Tibial artery (tissue), 4 donors: ENCODE data around the gene SRCIN1.

Experiments used
- DNase-seq, 2 donors: peaks; one replicate each; pipeline ENCODE4 v3.0.0-alpha.2; 2019
- H3K27ac ChIP-seq, 2 donors: fragments of 200-600 bp; sonication (generic) in 1 of 2; 1 replicate in 1 of 2; 2 replicates in 1 of 2; pipeline ENCODE4 v1.5.1; 2018 to 2019; ENCODE audit warnings: mild to moderate bottlenecking in 1 of 2
- H3K27me3 ChIP-seq, 2 donors: fragments of 200-600 bp; sonication (generic) in 1 of 2; one replicate each; pipeline versions ENCODE4 v1.5.1 to v1.6.0; 2016 to 2019
- H3K36me3 ChIP-seq, 3 donors: fragments of 200-600 bp; sonication (generic) in 2 of 3; one replicate each; pipeline ENCODE4 v1.5.1; 2016 to 2019; ENCODE audit warnings: mild to moderate bottlenecking in 2 of 3
- H3K4me1 ChIP-seq, 4 donors: fragments of 200-600 bp; sonication (generic) in 2 of 4; 1 replicate in 3 of 4; 2 replicates in 1 of 4; pipeline ENCODE4 v1.5.1; 2016 to 2019
- H3K4me3 ChIP-seq, 2 donors: fragments of 200-600 bp; sonication (generic) in 1 of 2; 1 replicate in 1 of 2; 2 replicates in 1 of 2; pipeline ENCODE4 v1.5.1; 2018 to 2019; ENCODE audit warnings: mild to moderate bottlenecking in 2 of 2
- H3K9me3 ChIP-seq, 3 donors: fragments of 200-600 bp; sonication (generic) in 1 of 3; one replicate each; pipeline ENCODE4 v1.5.1; 2016 to 2019
- CTCF ChIP-seq, 2 experiments: fragments of 200-600 bp in 1 of 2; fragments of 450-650 bp in 1 of 2; IDR thresholded peaks; one replicate each; pipeline ENCODE4 v1.5.1; 2017 to 2019; ENCODE audit warnings: antibody characterized with exemption in 2 of 2, mild to moderate bottlenecking in 1 of 2, moderate library complexity in 1 of 2
- intact Hi-C: fragments of 100-400 bp; cut with DNase I; formaldehyde crosslinking; loops from one replicate; pipeline ENCODE4 v1.15.0; 2023; ENCODE audit warnings: low total_unique reads

SRCIN1 gene

GRCh38 chr17:38599398-38599856, 6.3 kb downstream of the SRCIN1 start:
- Histone ChIP-seq H3K36me3 (no peaks in the 10 kb centered on the region), H3K9me3 (no peaks in the 10 kb centered on the region), H3K27ac (no peak overlapping the region), H3K4me3 (no peak overlapping the region), H3K4me1 (peaks cover 0 to 17% (median 9%) of the 10 kb centered on the region in 4 donors), H3K27me3 (peaks cover 0 to 87% of the 10 kb centered on the region in 2 donors)
- DNase-seq, result no peak
- TF ChIP-seq CTCF (IDR thresholded peaks at IDR 0.05), result no peak
- intact Hi-C loops, result no loop called here

- no peaks in the 10 kb centered on the region for H3K9me3 ChIP-seq
- no peak for TF ChIP-seq CTCF (IDR thresholded peaks at IDR 0.05)
- intact Hi-C loops, result no loop called here
- H3K36me3 ChIP-seq, result no peaks in the 10 kb centered on the region
- peaks cover 0 to 17% (median 9%) of the 10 kb centered on the region in 4 donors for H3K4me1 ChIP-seq
- DNase-seq, result no peak
- H3K27ac ChIP-seq, result no peak overlapping the region
- no peak overlapping the region for H3K4me3 ChIP-seq
- peaks cover 0 to 87% of the 10 kb centered on the region in 2 donors for H3K27me3 ChIP-seq
Observed at GRCh38 chr17:38598995-38599394, 6.8 kb downstream of the SRCIN1 start.

GRCh38 chr17:38598536-38598935, 7.2 kb downstream of the SRCIN1 start:
- no peaks in the 10 kb centered on the region for H3K9me3 ChIP-seq
- no peaks in the 10 kb centered on the region for H3K36me3 ChIP-seq
- no peak for TF ChIP-seq CTCF (IDR thresholded peaks at IDR 0.05)
- intact Hi-C loops, result no loop called here
- H3K27ac ChIP-seq, result no peak overlapping the region
- peaks cover 0 to 87% of the 10 kb centered on the region in 2 donors for H3K27me3 ChIP-seq
- DNase-seq, result no peak
- H3K4me3 ChIP-seq, result no peak overlapping the region
- H3K4me1 ChIP-seq, result peaks cover 0 to 17% (median 9%) of the 10 kb centered on the region in 4 donors

GRCh38 chr17:38597375-38597774, 8.4 kb downstream of the SRCIN1 start:
- Histone ChIP-seq H3K27ac (no peak overlapping the region), H3K27me3 (peaks cover 0 to 88% of the 10 kb centered on the region in 2 donors), H3K4me1 (peaks cover 0 to 13% (median 6%) of the 10 kb centered on the region in 4 donors)

GRCh38 chr17:38596651-38597050, 9.1 kb downstream of the SRCIN1 start:
- peaks cover 0 to 86% of the 10 kb centered on the region in 2 donors for H3K27me3 ChIP-seq
- intact Hi-C loops, result no loop called here
- no peak for TF ChIP-seq CTCF (IDR thresholded peaks at IDR 0.05)
- H3K36me3 ChIP-seq, result no peaks in the 10 kb centered on the region
- peaks cover 0 to 12% (median under 1%) of the 10 kb centered on the region in 4 donors for H3K4me1 ChIP-seq
- H3K27ac ChIP-seq, result no peak overlapping the region
- no peak for DNase-seq
- no peak overlapping the region for H3K4me3 ChIP-seq
- H3K9me3 ChIP-seq, result no peaks in the 10 kb centered on the region

More at GRCh38 chr17:38597375-38597774, 8.4 kb downstream of the SRCIN1 start:
- Histone ChIP-seq H3K9me3 (no peaks in the 10 kb centered on the region), H3K4me3 (no peak overlapping the region), H3K36me3 (no peaks in the 10 kb centered on the region)
- no peak for DNase-seq
- TF ChIP-seq CTCF (IDR thresholded peaks at IDR 0.05), result no peak
- intact Hi-C loops, result no loop called here

- DNase-seq, result no peak
- Histone ChIP-seq H3K9me3 (no peaks in the 10 kb centered on the region), H3K36me3 (no peaks in the 10 kb centered on the region), H3K27ac (no peak overlapping the region), H3K4me1 (peaks cover 0 to 9% (median 0%) of the 10 kb centered on the region in 4 donors), H3K4me3 (no peak overlapping the region), H3K27me3 (peaks cover 0 to 80% of the 10 kb centered on the region in 2 donors)
- intact Hi-C loops, result no loop called here
- no peak for TF ChIP-seq CTCF (IDR thresholded peaks at IDR 0.05)
Observed at GRCh38 chr17:38595892-38596291, 9.9 kb downstream of the SRCIN1 start.
